SW 1271 (cell line): ENCODE data around the gene POLN.

Experiments used
- DNase-seq, 2 experiments: peaks; one replicate each; lab custom pipeline; 2025; lab: John Stamatoyannopoulos, UW

POLN gene

GRCh38 chr4:2263926-2264321, 22.0 kb upstream of the POLN start:
- no peak for DNase-seq

DNA sequence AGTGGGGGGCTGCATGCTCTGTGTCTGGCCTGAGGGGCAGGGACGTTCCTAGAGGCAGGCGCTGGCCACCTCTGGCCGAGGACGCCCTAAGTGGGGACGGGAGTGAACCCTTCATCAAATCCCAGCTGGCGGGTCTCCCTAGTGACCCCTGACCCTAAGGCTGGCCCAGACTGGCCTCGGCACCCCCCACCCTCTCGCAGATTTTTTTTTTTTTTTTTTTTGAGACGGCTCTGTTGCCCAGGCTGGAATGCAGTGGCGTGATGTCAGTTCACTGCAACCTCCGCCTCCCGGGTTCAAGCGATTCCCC, 21.0 kb upstream of the POLN start:
- no peak for DNase-seq

DNA sequence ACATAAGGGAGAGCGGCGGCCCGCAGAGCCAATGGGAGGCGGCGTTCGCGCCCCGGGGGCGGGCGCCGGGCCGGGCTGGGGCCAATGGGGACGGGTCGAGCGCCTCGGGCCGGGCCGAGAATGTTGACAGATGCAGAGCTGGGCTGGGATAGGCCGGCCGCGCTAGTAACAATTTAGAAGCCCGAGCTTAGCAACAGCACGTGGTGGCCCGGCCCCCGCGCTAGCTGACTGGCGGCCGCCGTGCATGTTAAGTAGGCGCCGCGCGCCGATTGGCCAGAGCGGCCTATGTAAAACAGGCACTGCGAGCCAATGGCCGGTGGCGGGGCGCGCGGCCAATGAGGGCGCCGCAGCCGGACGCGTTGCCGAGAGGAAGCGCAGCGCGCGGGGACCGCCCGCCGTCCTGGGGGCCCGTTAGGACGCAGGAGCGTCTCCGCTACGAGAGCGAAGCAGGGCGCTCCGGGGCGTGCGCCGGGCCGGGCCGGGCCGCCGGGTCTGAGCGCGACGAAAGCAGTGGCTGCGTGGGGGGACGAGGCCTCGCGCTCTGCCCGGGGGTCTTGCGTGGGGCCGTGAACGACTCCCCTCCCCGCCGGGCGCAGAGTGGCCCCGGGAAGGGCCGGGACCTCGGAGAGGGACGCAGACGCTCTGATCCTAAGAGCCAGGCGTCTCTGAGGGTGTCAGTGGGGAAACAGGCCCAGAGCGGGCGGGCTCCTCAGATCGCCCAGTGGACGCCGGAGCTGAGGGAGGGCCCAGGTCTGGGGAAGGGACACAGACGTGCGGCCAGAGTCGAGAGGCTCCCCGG, 20.4 kb upstream of the POLN start:
- peak; percentile 93 to 98 for DNase-seq

DNA sequence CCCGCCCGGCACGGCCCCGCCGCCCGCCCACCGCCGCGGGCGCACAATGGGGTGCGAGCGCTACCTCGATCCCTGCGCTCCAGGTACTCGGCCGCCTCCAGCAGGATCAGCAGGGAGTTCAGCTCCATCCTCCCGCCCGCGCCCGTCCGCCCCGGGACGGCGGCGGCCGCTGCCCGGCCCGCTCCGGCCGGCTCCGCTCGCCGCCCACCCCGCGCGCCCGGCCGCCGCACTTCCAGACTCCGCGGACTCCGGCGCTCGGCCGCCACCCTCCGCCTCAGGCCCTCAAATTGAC, 19.9 kb upstream of the POLN start, which contains the start of gene MXD4:
Gene MXD4 (minus strand): TSS at position 257 of the 292 bp plus-strand sequence. CDS start 129 bp downstream, at position 128.
- DNase-seq: no peak

GRCh38 chr4:2261110-2261852, 19.4 kb upstream of the POLN start:
- DNase-seq: peak in 1 of 2 experiments; percentile 15

DNA sequence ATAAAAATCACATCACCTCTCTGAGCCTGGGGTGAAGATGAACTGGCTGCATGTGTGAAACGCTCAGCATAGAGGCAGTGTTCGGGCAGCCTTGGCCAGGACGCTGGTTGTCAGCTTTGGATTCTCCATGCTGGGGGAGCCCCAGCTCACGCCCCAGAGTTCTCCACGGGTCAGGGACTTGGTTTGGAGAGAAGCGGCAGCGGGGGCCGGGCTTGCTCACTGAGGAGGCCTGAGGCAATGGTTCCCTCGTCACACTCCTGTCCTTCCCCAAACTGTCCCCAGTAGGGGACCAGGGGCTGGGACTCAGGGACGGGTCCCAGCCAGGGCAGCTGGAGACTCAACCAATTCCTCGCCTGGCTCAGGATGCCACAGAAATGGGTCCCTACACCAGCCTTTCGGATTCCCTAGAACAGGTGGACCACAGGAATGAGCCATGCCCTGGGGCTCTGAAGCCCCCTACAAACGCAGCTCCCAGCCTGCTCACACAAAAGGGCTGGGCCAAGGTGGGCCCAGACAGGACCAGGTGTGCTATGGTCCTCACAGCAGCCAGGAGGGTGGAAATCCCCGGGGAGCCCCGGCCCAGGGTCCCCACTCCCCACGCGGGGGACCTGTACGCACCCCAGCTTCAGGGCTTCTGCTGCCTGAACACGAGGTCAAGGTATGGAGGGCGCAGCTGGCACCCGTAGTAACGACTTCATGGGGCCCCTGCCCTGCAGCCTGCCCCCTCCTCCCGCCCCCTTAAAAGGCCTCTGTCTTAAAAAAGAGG, 18.6 kb upstream of the POLN start:
- no peak for DNase-seq

DNA sequence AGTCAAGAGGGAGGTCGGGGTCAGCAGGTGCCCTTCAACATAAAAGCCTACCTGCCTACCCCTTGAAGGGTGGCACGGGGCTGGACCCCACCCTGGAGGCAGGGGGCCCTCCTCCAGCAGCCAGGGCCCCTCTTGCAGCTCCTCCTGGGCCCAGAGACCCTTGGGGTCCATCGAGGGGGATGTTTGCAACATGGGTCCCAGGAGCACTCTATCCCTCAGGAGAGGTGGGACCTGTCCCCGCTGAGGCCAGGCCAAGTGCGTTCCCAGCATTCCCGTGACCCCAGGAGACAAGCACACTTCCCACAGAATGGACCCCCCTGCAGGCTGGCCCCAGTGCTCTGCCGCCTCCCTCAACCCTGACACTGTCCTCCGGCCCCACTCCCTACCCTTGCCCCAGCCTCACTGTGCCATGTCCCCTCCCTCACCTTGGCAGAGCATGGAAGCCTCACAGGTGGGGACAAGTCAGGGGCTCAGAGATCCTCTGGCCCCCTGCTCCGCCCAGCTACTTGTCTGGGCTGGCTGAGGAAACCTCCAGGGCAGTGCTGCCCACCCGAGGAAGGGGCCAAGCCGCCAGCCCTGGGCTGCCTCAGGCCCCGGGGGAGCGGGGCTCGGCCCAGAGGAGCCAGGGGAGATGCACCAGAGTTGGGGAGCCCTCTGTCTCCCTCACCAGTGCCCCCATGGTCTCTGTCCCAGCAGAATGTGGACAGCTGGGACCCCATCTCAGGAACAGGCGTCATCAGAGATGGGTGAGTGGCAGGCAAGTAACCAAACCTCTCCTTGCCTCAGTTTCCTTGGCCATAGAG, 17.8 kb upstream of the POLN start:
- DNase-seq: no peak

DNA sequence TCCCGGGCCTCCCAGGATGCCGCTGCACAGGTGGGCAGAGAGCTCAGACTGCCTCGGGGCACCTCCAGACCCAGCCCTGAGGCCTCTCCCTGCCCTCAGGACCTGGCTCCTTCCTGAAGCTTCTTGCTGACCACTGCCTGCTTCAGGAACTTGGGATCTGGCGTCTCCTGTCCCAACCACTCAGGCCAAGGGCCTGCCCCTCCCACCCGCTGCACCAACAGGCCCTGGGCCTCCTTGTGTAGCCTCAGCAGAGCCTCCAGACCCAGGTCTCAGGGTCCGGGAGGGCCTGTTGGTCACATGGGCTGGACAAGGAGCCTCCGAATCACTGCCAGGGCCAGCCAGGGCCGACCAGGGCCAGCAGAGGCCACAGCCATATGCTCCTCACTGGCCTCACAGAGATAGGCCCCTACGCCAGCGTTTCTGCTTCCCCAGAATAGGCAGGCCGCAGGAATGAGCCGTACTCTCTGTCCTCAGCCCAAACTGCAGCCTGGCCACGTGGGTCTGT, 17.2 kb upstream of the POLN start:
- DNase-seq: no peak

GRCh38 chr4:2258091-2259035, 16.4 kb upstream of the POLN start:
- DNase-seq: no peak

DNA sequence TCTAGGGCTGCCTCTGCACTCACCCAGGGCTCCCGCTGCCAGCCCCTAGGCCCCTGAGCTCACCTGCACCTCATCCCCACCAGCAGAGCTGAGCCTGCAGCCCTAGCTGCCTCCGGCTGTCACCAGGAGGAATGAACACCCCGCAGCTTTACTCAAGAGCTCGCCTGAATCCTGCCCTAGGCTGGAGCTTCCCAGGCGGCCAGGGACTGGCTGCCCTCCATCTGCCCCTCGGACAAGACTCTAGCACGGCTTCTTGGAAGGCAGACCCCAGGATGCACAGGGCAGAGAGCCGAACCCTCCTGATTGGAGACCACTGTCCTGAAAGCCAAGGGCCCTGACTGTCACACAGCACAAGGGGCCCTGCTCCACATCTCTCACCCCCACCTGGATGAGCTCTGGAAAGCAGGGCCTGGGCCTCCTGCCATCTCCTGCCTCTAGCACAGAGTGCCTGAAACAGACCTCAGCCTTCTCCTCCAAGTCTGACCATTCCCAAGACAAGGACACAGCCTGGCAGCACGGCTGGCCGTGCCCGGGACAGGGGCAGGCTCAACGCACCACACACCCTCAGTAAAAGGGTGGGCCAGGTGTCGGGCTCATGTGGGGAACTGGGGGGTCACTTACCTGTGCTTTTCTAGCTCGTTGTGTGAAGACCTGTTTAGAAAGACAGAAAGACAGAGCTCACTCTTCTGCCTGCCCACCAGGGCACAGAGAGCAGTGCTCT, 15.6 kb upstream of the POLN start:
- no peak for DNase-seq

GRCh38 chr4:2256781-2257191, 14.9 kb upstream of the POLN start:
- DNase-seq: no peak

GRCh38 chr4:2256156-2256731, 14.3 kb upstream of the POLN start:
- DNase-seq: no peak

- DNase-seq: no peak
Measured at GRCh38 chr4:2255501-2256155, 13.7 kb upstream of the POLN start.

DNA sequence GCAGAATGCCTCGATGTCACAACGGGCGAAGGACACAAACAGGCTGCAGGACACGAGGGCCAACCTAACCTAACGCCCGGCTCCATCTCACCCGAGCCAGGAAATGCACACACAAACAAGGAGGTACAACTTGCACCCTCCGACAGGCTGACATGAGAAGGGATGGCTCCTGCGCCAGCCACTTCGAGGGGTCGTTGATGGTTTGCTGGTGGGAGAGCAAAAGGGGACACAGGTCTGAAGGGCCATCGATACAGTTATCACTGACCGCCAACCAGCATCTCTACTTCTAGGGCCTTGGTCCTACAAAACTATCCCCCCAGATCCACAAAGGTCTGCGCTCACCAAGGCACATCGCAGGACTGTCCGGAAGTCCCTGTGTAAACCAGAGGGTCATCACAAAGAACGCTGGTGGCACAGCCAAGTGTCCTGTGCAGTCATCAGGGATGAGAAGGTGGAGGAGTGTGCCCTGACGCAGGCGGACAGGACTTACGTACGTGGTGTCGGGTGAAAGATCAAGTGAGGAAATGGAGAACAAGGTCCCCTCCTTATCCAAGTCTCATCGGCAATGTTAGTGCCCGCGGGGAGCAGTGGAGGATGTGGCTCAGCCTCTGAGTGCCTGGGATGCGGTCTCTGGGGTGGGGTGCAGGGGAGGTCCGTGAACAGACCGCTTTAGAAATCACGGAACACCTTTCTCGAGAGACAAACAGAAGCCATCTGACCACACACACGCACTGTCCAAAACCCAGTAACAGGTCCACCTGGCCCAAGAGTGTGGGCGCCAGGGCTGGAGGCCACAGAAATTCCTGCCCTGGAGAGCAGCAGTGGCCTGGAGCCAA, 13.0 kb upstream of the POLN start:
- DNase-seq: no peak

DNA sequence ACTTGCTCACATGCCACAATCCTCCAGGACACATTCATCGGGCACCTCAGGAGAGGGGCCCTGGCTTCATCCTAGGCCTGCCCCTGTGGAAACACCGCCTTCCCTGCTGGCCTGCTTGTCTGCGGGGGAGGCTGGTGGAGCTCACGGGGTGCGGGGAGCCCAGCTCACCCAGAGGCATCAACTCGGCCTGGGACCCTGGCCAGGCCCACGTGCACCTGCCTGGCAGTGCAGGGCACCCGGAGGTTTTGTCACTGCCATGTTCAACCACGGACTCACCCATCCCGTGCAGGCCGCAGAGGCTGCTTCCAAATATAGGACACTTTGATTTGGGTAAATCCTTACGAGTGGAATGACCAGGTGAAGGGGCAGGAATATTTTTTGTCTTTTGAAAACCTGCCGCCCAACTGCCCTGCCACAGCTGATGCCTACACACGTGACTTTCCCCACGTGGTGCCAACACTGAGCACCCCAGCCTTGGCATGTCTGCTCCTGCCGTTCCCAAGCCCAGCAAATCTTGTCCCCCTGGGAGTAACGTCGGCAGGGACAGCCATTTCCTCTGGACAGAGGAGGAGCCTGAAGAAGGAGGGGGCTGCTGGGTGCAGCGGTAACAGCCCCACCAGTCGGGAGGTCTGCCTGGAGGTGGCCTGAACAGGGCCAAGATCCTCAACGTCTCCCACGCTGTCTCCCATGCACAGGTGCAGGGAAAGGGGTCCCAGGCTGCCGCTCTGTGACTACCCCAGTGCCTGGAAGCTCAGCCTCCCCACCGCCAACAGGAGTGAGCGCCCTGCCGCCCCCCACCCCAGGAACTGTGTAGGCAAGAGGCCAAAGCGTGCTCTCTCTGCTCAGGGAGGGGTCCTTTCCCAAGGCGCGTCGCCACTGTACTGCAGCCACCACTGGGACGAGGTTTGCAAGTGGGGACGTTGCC, 11.5 kb upstream of the POLN start:
- DNase-seq: no peak

- DNase-seq: no peak
Measured at GRCh38 chr4:2252530-2253091, 10.7 kb upstream of the POLN start.
